Dedifferentiated amniotic fluid mesenchymal stem cell (primary cell): Measurements from ENCODE around the gene PHACTR3.

Experiments used
- DNase-seq: peaks from one replicate; pipeline ENCODE4 v3.0.0-alpha.2; 2016; ENCODE audit errors: extremely low spot score

The PHACTR3 gene

GRCh38 chr20:59696476-59696875 is 92.1 kb downstream of the PHACTR3 start:
- DNase-seq, result no peak

DNA sequence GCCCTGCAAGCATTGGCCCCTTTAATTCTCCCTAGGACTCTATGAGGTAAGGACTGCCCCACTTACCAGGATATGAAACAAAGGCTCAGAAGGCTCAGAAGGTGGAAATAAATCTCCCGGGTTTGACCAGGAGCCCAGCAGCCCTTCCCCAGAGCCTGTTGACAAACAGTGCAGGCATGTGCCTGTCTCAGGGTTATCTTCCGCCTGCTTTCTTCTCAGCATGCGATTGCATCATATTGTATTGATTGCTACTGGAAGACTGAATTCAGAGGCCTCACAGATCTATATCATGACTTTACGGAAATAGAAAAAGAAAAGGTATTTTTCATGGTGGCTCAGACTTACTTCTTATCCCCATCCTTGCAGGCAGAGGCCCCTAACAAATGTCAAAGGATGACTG is 92.7 kb downstream of the PHACTR3 start:
- no peak for DNase-seq

GRCh38 chr20:59698598-59698997 is 94.3 kb downstream of the PHACTR3 start:
- DNase-seq, result no peak

GRCh38 chr20:59701236-59701635 is 96.9 kb downstream of the PHACTR3 start:
- no peak for DNase-seq

- DNase-seq, result no peak
Measured at GRCh38 chr20:59703046-59703445, 98.7 kb downstream of the PHACTR3 start.

DNA sequence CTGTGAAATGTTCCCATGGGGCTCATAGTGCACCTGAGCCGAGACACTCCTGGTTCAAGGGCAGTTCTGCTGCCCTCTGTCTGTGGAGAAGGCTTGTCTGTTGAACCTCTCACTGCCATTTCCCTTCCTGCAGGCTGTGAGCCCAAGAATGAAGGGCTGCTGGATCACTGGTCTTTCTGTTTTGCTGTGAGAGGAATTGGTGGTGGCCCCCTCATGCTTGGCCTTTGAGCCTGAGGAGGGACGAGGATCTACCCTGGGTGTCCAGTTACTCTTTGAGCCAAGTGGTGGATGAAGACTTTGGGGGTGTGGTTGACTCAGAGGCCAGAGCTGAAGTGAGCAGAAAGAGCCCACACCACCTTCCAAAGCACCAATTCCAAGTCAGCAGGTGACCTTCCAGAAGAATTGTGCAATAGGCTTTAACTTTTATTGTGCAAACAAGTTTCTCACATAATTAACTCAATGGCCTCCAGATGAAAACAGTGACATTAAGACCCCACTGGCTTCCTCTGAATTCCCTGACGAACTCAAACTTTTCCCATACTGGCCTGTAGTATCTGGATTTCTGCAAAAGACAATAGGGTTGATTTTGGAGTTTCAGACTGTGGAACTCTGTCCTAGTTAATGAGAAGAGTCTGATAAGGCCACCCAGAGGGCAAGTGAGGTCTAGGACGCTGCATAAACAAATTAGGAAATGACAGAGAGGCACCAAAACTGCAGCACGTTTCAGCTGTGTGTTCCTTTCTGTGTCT is 101.5 kb downstream of the PHACTR3 start:
- no peak for DNase-seq

DNA sequence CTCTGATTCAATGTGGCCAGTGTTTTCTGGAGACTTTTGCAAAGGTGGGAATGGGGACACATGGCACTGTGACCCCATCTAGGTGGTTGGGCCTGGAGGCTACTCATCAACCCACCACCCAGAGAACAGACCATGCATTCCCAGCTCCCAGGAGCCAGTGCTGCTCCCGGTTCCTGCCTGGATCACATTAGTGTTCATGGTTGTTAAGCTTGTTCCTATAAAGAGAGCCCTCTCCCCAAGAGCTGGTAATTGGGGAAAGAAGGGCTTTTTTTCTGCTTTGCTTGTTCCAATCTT is 102.0 kb downstream of the PHACTR3 start:
- DNase-seq, result no peak

- DNase-seq, result no peak
Measured at GRCh38 chr20:59708326-59708725, 104.0 kb downstream of the PHACTR3 start.

DNA sequence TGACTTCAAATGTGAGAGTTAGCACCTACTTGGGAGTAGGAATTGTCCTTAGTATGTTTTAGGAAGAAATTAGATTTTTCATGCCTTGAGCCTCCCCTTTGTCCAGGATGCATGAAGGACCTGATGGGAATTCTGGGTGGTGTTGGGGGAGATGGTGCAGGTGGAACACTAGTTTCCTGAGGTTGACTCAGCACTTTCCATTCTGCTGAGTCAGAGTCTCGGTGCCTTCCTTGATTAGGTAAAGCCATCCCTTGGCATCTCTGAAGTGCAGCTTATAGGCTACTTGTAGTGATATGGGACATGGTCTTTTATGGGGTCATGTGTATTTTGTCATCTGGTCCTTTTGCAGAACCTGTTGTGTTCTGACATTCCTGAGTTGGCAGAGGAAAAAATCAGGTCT is 105.3 kb downstream of the PHACTR3 start:
- DNase-seq, result no peak

DNA sequence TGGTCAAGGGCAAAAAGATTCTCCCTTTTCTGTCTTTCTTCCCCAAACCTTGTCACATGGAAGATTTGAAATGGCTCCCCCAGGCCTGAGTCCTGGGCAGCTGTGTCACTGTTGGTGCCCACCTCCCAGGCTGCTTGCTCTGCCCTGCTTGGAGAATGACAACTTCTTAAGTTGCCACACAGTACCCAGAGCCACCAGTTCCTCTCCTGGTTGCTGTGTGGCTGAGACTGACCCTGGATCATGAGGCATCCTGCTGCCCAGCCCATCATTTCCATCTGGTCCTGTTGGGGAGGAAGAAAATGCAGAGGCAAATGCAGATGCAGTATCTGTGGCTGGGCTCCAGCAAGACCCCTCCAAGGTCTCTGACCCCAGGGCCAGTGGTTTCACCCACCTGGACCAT is 113.7 kb downstream of the PHACTR3 start:
- no peak for DNase-seq

DNA sequence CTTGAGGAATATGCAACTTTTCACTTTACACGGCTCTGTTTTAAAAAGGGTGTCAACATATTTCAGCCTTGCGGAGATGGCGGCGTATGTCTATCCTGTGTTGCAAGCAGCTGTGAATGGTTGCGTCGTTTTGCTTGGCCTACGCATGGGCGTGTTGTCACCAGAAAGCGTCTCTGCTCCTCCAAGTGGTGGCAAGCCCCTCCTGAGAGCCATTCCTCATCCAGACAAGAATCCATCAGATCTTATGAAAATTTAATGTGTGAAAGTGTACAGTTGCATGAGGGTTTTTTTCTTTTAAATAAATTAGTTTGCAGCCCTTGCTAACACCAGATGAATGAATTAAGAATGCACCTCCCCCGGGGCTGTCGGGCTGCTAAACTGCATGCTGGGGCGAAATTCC is 114.4 kb downstream of the PHACTR3 start:
- DNase-seq, result no peak

DNA sequence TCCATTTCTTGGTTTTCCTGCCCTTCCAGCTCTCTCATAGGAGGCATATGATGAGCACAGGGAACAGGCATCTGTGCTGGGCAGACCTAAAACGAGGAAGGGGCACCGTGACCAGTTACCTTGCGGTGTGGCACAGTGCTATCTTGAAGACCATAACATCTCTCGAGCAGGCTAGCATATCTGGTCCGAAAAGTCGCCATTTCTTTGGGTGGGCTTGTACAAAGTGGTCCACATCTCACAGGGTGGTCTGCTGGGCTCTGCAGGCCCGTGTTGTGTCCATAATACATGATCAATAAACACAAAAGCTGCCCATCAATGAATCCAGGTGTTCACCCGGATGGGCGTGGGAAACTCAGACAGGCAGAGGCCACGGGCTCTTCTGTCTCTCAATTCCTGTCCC is 115.7 kb downstream of the PHACTR3 start:
- no peak for DNase-seq

DNA sequence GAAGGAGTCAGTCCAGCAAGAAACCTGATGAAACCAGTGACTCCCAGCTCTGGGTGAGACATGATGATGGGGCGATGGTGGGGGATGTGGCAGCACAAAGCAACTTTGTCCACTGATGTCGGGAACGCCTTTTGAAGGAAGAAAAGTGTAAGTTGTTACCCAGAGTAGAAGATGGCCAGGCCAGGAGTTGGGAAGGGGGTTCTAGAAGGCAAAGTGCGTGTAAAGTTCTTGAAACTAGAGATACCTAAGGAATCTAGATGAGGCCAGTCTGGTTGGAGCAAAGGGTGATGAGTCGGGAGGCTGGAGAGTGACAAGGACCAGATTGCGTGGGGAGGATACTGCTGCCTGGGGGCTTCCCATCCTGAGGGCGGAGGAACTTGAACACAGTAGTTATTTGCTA is 117.0 kb downstream of the PHACTR3 start:
- DNase-seq, result no peak

- DNase-seq, result no peak
Measured at GRCh38 chr20:59723108-59723500, 118.8 kb downstream of the PHACTR3 start.

DNA sequence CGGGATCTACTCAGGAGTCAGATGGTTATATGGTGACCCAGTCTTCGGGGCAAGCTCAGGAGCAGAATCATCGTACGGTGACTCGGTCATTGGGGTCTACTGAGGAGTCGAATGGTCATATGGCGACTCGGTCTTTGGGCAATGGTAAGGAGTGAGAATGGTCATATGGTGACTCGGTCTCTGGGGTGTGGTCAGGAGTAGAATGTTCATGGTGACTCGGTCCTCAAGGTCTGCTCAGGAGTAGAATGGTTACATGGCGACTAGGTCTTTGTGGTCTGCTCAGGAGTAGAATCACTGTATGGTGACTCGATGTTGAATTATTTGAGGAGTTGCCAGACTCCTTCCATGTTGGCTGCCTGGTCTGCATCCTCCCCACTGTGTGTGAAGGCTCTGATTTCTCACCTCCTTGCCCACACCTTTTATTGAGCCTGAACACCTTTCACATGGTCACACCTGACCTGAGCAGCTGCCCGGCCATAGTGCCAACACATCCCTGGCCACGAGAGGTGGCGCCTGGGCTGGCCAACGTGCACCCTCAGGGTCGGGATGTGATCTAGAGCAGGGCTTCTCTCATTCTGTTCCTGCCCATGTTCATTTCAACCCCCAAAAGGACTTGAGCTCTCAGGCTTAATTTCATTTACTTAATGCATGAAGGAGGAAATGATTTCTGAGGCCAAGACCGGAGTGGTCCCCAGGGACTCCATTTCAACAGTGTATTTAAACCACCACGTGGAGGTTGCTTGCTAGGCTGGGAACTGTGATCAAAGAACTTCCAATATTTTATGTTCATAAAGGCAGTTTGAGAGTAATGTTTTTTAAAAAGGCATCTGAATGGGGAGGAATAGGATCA is 119.5 kb downstream of the PHACTR3 start:
- no peak for DNase-seq

GRCh38 chr20:59724457-59725366 is 120.4 kb downstream of the PHACTR3 start:
- no peak for DNase-seq

- no peak for DNase-seq
Measured at GRCh38 chr20:59725476-59726280, 121.3 kb downstream of the PHACTR3 start.

GRCh38 chr20:59726281-59726595 is 121.9 kb downstream of the PHACTR3 start:
- DNase-seq, result no peak

DNA sequence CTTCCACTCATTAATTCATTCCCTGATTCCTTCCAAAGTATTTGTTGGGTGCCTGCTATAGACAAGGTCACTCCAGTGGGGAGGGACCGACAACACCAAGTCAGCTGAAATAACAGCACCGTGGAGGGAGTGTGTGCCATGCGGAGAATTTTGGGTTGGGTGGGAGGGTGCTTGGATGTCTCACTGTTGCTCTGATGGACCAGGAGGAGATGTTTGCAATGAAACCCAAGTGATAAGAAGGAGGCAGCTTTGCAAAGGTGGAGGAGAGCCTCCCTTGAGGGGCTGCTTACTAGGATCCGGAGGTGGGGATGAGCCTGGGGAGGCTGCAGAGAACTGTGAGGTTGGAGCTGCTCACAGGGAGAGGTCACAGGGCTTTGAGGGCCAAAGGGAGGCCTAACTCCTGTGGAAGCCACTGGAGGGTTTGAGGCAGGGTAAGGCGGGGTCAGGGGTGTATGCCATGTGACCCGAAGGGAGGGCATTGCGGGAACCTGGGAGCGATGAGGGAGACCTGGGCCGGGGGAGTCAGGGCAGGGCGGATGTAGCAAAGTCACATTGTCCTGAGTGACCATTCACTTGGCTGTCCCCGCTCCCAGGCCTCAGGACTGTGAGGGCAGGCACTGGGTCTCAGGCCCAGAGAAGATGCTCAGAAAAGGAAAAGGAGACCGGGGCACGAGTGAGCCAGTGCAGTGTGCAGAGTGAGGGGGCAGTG is 124.5 kb downstream of the PHACTR3 start:
- no peak for DNase-seq

GRCh38 chr20:59729506-59729905 is 125.2 kb downstream of the PHACTR3 start:
- DNase-seq, result no peak

- no peak for DNase-seq
Measured at GRCh38 chr20:59730722-59731121, 126.4 kb downstream of the PHACTR3 start.
